Upper lobe of left lung (tissue), 4 donors: ENCODE data around the gene NFATC3.

Experiments
- CTCF ChIP-seq, 6 experiments: fragments of 450-650 bp in 4 of 6; fragments of 200-600 bp in 2 of 6; sonication (generic) in 2 of 6; IDR thresholded peaks; one replicate each; pipeline ENCODE4 v1.5.1; 2016 to 2019; ENCODE audit warnings: antibody characterized with exemption in 6 of 6
- EP300 ChIP-seq, 4 donors: sonication (generic); formaldehyde crosslinking; IDR thresholded peaks; one replicate each; pipeline ENCODE4 v1.5.1; 2017; ENCODE audit warnings: antibody characterized with exemption in 4 of 4, control low read depth in 2 of 4

- no peak for TF ChIP-seq CTCF (IDR thresholded peaks at IDR 0.05)
- TF ChIP-seq EP300 (IDR thresholded peaks at IDR 0.05) = no peak
Measured at GRCh38 chr16:68089067-68089466, 3.9 kb downstream of the NFATC3 start.
